HCT116 (cell line): ENCODE data around the gene FAM221A. TPM values are rescaled to one million over a fixed set of nuclear protein-coding genes. Genes with fewer than 3 reads are reported as not detected.

Experiments used
- ATAC-seq: fragments of 200-7000 bp; cut with Tn5 transposase; 2 replicates; pipeline ENCODE4 v1.9.1; 2020; ENCODE audit warnings: mild to moderate bottlenecking, moderate library complexity
- BruUV-seq: library from RNA; stranded (reverse); fragments of 400-500 nt; replicated peaks from 2 replicates; lab custom pipeline; 2021; lab: Mats Ljungman, UMichigan
- CTCF ChIA-PET: fragments of 300-600 bp; sonication (Branson Sonifier 250); formaldehyde crosslinking; loops from one replicate; lab custom pipeline; 2021; ENCODE audit warnings: antibody characterized with exemption; lab: Charles Lee
- POLR2A ChIA-PET: fragments of 300-600, 350-600 bp; sonication (Branson Sonifier 250); formaldehyde crosslinking; loops from one replicate; lab custom pipeline; 2021; ENCODE audit warnings: antibody characterized with exemption; lab: Charles Lee
- RAD21 ChIA-PET, 2 experiments: fragments of 300-600 bp; sonication (Branson Sonifier 250); formaldehyde crosslinking; loops; one replicate each; lab custom pipeline; 2023; ENCODE audit warnings: low total read pairs in 2 of 2; ENCODE audit not compliant: uncharacterized antibody in 2 of 2, unreplicated experiment in 2 of 2, low non-redundant PET in 1 of 2; lab: Charles Lee
- DNase-seq: peaks from one replicate; pipeline ENCODE4 v3.0.0-alpha.2; 2010; ENCODE audit warnings: low read depth, low spot score
- H2AFZ ChIP-seq: fragments of 200-600 bp; shearing (Covaris generic), sonication (generic); 2 replicates; pipeline ENCODE4 v1.6.1; 2017; ENCODE audit warnings: low read depth, mixed run types, mixed read lengths, antibody characterized with exemption, low read length; ENCODE audit not compliant: poor library complexity, severe bottlenecking
- H3K27ac ChIP-seq: 2 replicates; pipeline ENCODE4 v1.5.1; 2012; ENCODE audit warnings: low read depth, low read length
- H3K27me3 ChIP-seq: fragments of 200-600 bp; sonication (generic); 2 replicates; pipeline ENCODE4 v1.6.1; 2016; ENCODE audit warnings: mixed run types, low read length, mixed read lengths; ENCODE audit not compliant: insufficient read depth
- H3K36me3 ChIP-seq, 2 experiments: fragments of 200-500 bp in 1 of 2; fragments of 200-600 bp in 1 of 2; sonication (Bioruptor generic) in 1 of 2; sonication (generic) in 1 of 2; 2 replicates each; pipeline versions ENCODE4 v1.5.1 to v1.6.1; 2014 to 2016; ENCODE audit warnings: low read length in 2 of 2, inconsistent platforms in 1 of 2, mixed read lengths in 1 of 2, mixed run types in 1 of 2; ENCODE audit not compliant: insufficient read depth in 2 of 2, control insufficient read depth in 1 of 2
- H3K4me1 ChIP-seq, 2 experiments: fragments of 200-600 bp in 1 of 2; sonication (generic) in 1 of 2; 2 replicates each; pipeline versions ENCODE4 v1.5.1 to v1.6.1; 2012 to 2017; ENCODE audit warnings: low read length in 2 of 2, inconsistent platforms in 1 of 2, mild to moderate bottlenecking in 1 of 2, mixed read lengths in 1 of 2, mixed run types in 1 of 2, moderate library complexity in 1 of 2; ENCODE audit not compliant: insufficient read depth in 2 of 2, control insufficient read depth in 1 of 2
- H3K4me2 ChIP-seq: fragments of 200-600 bp; sonication (generic); 2 replicates; pipeline ENCODE4 v1.6.1; 2017; ENCODE audit warnings: mixed run types, low read length, mixed read lengths
- H3K4me3 ChIP-seq, 2 experiments: fragments of 200-600 bp in 1 of 2; sonication (generic) in 1 of 2; replicated peaks in 1 of 2; 2 replicates each; pipeline ENCODE4 v1.5.1; 2011 to 2016; ENCODE audit warnings: low read length in 2 of 2, control low read depth in 1 of 2, low read depth in 1 of 2, mild to moderate bottlenecking in 1 of 2, mixed read lengths in 1 of 2, mixed run types in 1 of 2
- H3K79me2 ChIP-seq: fragments of 200-600 bp; sonication (generic); 2 replicates; pipeline ENCODE4 v1.6.1; 2017; ENCODE audit warnings: mild to moderate bottlenecking, mixed run types, low read length, moderate library complexity, mixed read lengths; ENCODE audit not compliant: insufficient read depth
- H3K9ac ChIP-seq: fragments of 200-600 bp; sonication (generic); 2 replicates; pipeline ENCODE4 v1.6.1; 2016; ENCODE audit warnings: low read length, mixed read lengths
- H3K9me2 ChIP-seq: fragments of 200-600 bp; sonication (generic), shearing (Covaris generic); 2 replicates; pipeline ENCODE4 v1.6.1; 2017; ENCODE audit warnings: mixed run types, mild to moderate bottlenecking, moderate library complexity; ENCODE audit not compliant: insufficient read depth
- H3K9me3 ChIP-seq, 2 experiments: fragments of 200-500 bp in 1 of 2; fragments of 200-600 bp in 1 of 2; sonication (Bioruptor generic) in 1 of 2; sonication (generic) in 1 of 2; 2 replicates each; pipeline ENCODE4 v1.6.1; 2014 to 2017; ENCODE audit warnings: low read length in 2 of 2, mixed read lengths in 2 of 2, inconsistent platforms in 1 of 2, low read depth in 1 of 2, mild to moderate bottlenecking in 1 of 2, mixed run types in 1 of 2, moderate library complexity in 1 of 2; ENCODE audit not compliant: control insufficient read depth in 1 of 2, insufficient read depth in 1 of 2
- H4K20me1 ChIP-seq: fragments of 200-600 bp; sonication (generic), shearing (Covaris generic); 2 replicates; pipeline ENCODE4 v1.6.1; 2017; ENCODE audit warnings: mixed run types, mild to moderate bottlenecking, moderate library complexity; ENCODE audit not compliant: insufficient read depth
- CBX3 ChIP-seq: IDR thresholded peaks from 2 replicates; pipeline ENCODE4 v1.6.1; 2012; ENCODE audit warnings: low read depth
- CEBPB ChIP-seq: IDR thresholded peaks from 2 replicates; pipeline ENCODE4 v1.6.1; 2012; ENCODE audit warnings: low read depth
- CTCF ChIP-seq, 3 experiments: fragments of 200-600 bp in 1 of 3; sonication (generic) in 1 of 3; IDR thresholded peaks in 2 of 3; conservative IDR thresholded peaks in 1 of 3; 2 replicates each; pipeline ENCODE4 v1.5.1; 2012 to 2017; ENCODE audit warnings: low read depth in 2 of 3, low read length in 2 of 3, antibody characterized with exemption in 1 of 3, borderline replicate concordance in 1 of 3, control low read depth in 1 of 3, mild to moderate bottlenecking in 1 of 3, mixed read lengths in 1 of 3, mixed run types in 1 of 3, moderate library complexity in 1 of 3; ENCODE audit not compliant: insufficient read depth in 1 of 3
- EGR1 ChIP-seq: IDR thresholded peaks from 2 replicates; pipeline ENCODE4 v1.6.1; 2012; ENCODE audit warnings: low read depth
- ELF1 ChIP-seq: IDR thresholded peaks from 2 replicates; pipeline ENCODE4 v1.6.1; 2012; ENCODE audit warnings: low read depth, borderline replicate concordance
- FOSL1 ChIP-seq: IDR thresholded peaks from 2 replicates; pipeline ENCODE4 v1.6.1; 2012; ENCODE audit warnings: low read depth
- JUND ChIP-seq: IDR thresholded peaks from 2 replicates; pipeline ENCODE4 v1.6.1; 2012
- MAX ChIP-seq: IDR thresholded peaks from 2 replicates; pipeline ENCODE4 v1.6.1; 2012
- POLR2A ChIP-seq: IDR thresholded peaks from 2 replicates; pipeline ENCODE4 v1.7.0; 2011; ENCODE audit warnings: borderline replicate concordance; ENCODE audit not compliant: insufficient read depth, insufficient read length; ENCODE audit errors: extremely low read depth
- POLR2AphosphoS5 ChIP-seq: IDR thresholded peaks from 2 replicates; pipeline ENCODE4 v1.6.1; 2011; ENCODE audit warnings: mild to moderate bottlenecking, low read depth, low read length, moderate library complexity
- RAD21 ChIP-seq: IDR thresholded peaks from 2 replicates; pipeline ENCODE4 v1.6.1; 2012; ENCODE audit warnings: low read depth, mild to moderate bottlenecking
- SIN3A ChIP-seq: IDR thresholded peaks from 2 replicates; pipeline ENCODE4 v1.6.1; 2012; ENCODE audit warnings: low read depth
- SP1 ChIP-seq: IDR thresholded peaks from 2 replicates; pipeline ENCODE4 v1.6.1; 2012; ENCODE audit warnings: low read depth
- SRF ChIP-seq: IDR thresholded peaks from 2 replicates; pipeline ENCODE4 v1.6.1; 2012; ENCODE audit warnings: low read depth
- YY1 ChIP-seq: IDR thresholded peaks from 2 replicates; pipeline ENCODE4 v1.6.1; 2011; ENCODE audit warnings: low read length, low read depth, moderate library complexity, mild to moderate bottlenecking; ENCODE audit not compliant: insufficient replicate concordance; ENCODE audit errors: extremely low read depth
- ZBTB33 ChIP-seq: IDR thresholded peaks from 2 replicates; pipeline ENCODE4 v1.6.1; 2011; ENCODE audit warnings: mild to moderate bottlenecking, low read length, moderate library complexity; ENCODE audit not compliant: insufficient replicate concordance; ENCODE audit errors: extremely low read depth
- ZFX ChIP-seq: fragments of 450-650 bp; IDR thresholded peaks from 2 replicates; pipeline ENCODE4 v1.6.1; 2017
- ZNF274 ChIP-seq: fragments of 200-500 bp; sonication (Bioruptor generic); IDR thresholded peaks from 2 replicates; pipeline ENCODE4 v1.6.1; 2014; ENCODE audit warnings: mild to moderate bottlenecking, low read depth, low read length, inconsistent platforms
- intact Hi-C: fragments of 100-400 bp; cut with micrococcal nuclease; formaldehyde crosslinking; loops from 2 replicates; pipeline ENCODE4 v1.10.0; 2022
- total RNA-seq: library from RNA; stranded (reverse); gene quantifications from one replicate; pipeline ENCODE4 v1.2.1, GENCODE V29; 2021; ENCODE audit not compliant: unreplicated experiment
- TF ChIP-seq, protein P1 (sequence below): IDR thresholded peaks from 2 replicates; pipeline ENCODE4 v1.6.1; 2012; ENCODE audit warnings: low read depth

Gene FAM221A
- total RNA-seq, 1 experiment from 2014 or later, result 2.2 TPM

DNA sequence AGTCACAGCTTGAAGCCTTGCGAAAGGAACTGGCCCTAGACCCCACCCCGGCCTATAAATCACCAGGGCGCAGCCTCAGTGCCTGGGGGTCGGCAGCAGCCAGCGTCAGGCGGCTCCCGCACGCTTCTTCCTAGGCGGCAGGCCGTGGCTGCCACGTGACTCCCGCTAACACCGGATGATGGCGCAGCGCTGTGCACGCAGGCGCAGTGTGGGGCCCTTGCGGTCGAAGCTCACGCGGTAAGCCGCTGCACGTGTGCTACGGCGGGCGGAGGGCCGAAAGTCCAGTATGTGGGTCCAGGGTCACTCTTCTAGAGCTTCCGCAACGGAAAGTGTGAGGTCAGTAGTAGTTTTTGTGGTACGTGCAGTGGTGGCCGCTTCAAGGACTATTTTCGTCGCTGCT is 30.0 kb downstream of the FAM221A start, which contains the start of gene STK31:
Gene STK31 (plus strand): TSS at position 220 of the 400 bp plus-strand sequence. CDS start 67 bp downstream, at position 287.
- H3K27me3 ChIP-seq, result no peaks in the 10 kb centered on the region
- ChIA-PET POLR2A (interaction anchor here (0.8 kb wide), 1 partner anchor 13 kb away, joined by 4 read pairs; no protein-coding TSS in a partner anchor), CTCF (interaction anchor here (1.0 to 7.1 kb wide), 4 partner anchors 12 to 437 kb away, joined by 3 to 49 read pairs (median 29); no protein-coding TSS in a partner anchor)
- peaks cover 0 to 6% of the 10 kb centered on the region in 2 experiments; a peak in 1 of 4 replicates for H3K9me3 ChIP-seq
- TF ChIP-seq JUND (no peak), SIN3A (no peak), YY1 (no peak), FOSL1 (no peak), SP1 (no peak), EGR1 (no peak), POLR2AphosphoS5 (no peak), ZNF274 (no peak), CTCF (IDR thresholded peaks at IDR 0.05 in 2 of 3, conservative IDR thresholded peaks at IDR 0.05 in 1 of 3; ENCODE audit: borderline replicate concordance in 1 of 3, insufficient read depth in 1 of 3, low read depth in 2 of 3, low read length in 2 of 3) (no peak), CBX3 (no peak), SRF (no peak), ZBTB33 (no peak), ELF1 (no peak), MAX (no peak), CEBPB (no peak), POLR2A (no peak), ZFX (no peak), RAD21 (no peak)
- TF ChIP-seq, protein P1, sequence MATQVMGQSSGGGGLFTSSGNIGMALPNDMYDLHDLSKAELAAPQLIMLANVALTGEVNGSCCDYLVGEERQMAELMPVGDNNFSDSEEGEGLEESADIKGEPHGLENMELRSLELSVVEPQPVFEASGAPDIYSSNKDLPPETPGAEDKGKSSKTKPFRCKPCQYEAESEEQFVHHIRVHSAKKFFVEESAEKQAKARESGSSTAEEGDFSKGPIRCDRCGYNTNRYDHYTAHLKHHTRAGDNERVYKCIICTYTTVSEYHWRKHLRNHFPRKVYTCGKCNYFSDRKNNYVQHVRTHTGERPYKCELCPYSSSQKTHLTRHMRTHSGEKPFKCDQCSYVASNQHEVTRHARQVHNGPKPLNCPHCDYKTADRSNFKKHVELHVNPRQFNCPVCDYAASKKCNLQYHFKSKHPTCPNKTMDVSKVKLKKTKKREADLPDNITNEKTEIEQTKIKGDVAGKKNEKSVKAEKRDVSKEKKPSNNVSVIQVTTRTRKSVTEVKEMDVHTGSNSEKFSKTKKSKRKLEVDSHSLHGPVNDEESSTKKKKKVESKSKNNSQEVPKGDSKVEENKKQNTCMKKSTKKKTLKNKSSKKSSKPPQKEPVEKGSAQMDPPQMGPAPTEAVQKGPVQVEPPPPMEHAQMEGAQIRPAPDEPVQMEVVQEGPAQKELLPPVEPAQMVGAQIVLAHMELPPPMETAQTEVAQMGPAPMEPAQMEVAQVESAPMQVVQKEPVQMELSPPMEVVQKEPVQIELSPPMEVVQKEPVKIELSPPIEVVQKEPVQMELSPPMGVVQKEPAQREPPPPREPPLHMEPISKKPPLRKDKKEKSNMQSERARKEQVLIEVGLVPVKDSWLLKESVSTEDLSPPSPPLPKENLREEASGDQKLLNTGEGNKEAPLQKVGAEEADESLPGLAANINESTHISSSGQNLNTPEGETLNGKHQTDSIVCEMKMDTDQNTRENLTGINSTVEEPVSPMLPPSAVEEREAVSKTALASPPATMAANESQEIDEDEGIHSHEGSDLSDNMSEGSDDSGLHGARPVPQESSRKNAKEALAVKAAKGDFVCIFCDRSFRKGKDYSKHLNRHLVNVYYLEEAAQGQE, result no peak
- TF ChIP-seq, all 23 proteins: peak for 0
- intact Hi-C loops, result loop anchor here (5.0 kb wide), 1 partner anchor 438 kb away; no protein-coding TSS in a partner anchor
- no peak within 1 kb of the TSS for H2AFZ ChIP-seq
- H3K36me3 ChIP-seq, result no peaks in the 10 kb centered on the region
- H4K20me1 ChIP-seq, result no peaks in the 10 kb centered on the region
- RAD21 ChIA-PET, result no interaction called here
- H3K4me1 ChIP-seq, result peaks cover 0 to 17% of the 10 kb centered on the region in 2 experiments; a peak in 2 of 4 replicates
- DNase-seq, result no peak
- no peak within 1 kb of the TSS for H3K27ac ChIP-seq
- H3K4me3 ChIP-seq, result no peak within 1 kb of the TSS
- ATAC-seq, result no peak
- H3K79me2 ChIP-seq, result no peaks in the 10 kb centered on the region
- no peaks in the 10 kb centered on the region for H3K9me2 ChIP-seq
- no peak within 1 kb of the TSS for H3K4me2 ChIP-seq
- H3K9ac ChIP-seq, result no peak within 1 kb of the TSS
- no TSS peak for BruUV-seq
